Activated CD8-positive, alpha-beta T cell treated with anti-CD3 and anti-CD28 coated beads for 36 hours (primary cell): ENCODE data around the gene TMC8. TPM values are rescaled to one million over a fixed set of nuclear protein-coding genes. Genes with fewer than 3 reads are reported as not detected.
"Not testable (repeated sequence)": the region's sequence is repeated elsewhere in the genome, so short reads cannot be mapped to it uniquely, and the experiment has no call there.

Experiments used
- ATAC-seq: fragments of 200-7000 bp; cut with Tn5 transposase; one replicate; pipeline ENCODE4 v1.10.0; 2021; ENCODE audit warnings: mild to moderate bottlenecking, moderate library complexity
- CTCF ChIA-PET: fragments of 350-600 bp; sonication (Branson Sonifier 250); formaldehyde crosslinking; loops from one replicate; lab custom pipeline; 2021; ENCODE audit warnings: antibody characterized with exemption; lab: Charles Lee
- POLR2A ChIA-PET: fragments of 350-600 bp; sonication (Branson Sonifier 250); formaldehyde crosslinking; loops from one replicate; lab custom pipeline; 2021; ENCODE audit warnings: antibody characterized with exemption; lab: Charles Lee
- DNase-seq: peaks from one replicate; pipeline ENCODE4 v3.0.0-alpha.2; 2020
- H3K27ac Mint-ChIP-seq: one replicate; pipeline ENCODE4 v1.8.0; 2021; ENCODE audit warnings: mild to moderate bottlenecking, mixed read lengths
- H3K27me3 Mint-ChIP-seq: one replicate; pipeline ENCODE4 v1.8.0; 2021; ENCODE audit warnings: mixed read lengths
- H3K36me3 Mint-ChIP-seq: one replicate; pipeline ENCODE4 v1.8.0; 2021; ENCODE audit warnings: low read depth, mixed read lengths
- H3K4me1 Mint-ChIP-seq: one replicate; pipeline ENCODE4 v1.8.0; 2021; ENCODE audit warnings: low read depth, mixed read lengths
- H3K4me3 Mint-ChIP-seq: one replicate; pipeline ENCODE4 v1.8.0; 2021; ENCODE audit warnings: mild to moderate bottlenecking, moderate library complexity, mixed read lengths
- H3K9me3 Mint-ChIP-seq: one replicate; pipeline ENCODE4 v1.8.0; 2021; ENCODE audit warnings: mixed read lengths
- intact Hi-C: fragments of 100-400 bp; cut with micrococcal nuclease; formaldehyde crosslinking; loops from one replicate; pipeline ENCODE4 v1.10.0; 2022
- total RNA-seq, 2 experiments: library from RNA; stranded (reverse); gene quantifications; one replicate each; pipeline ENCODE4 v1.2.3, GENCODE V29; 2021
- TF ChIP-seq, protein P1 (sequence below): fragments of 200-600 bp; IDR thresholded peaks from one replicate; pipeline ENCODE4 v1.8.0; 2022; ENCODE audit warnings: antibody characterized with exemption, mild to moderate bottlenecking

TMC8 gene
- total RNA-seq, 2 experiments from 2014 or later = 182 to 197 TPM

GRCh38 chr17:78168903-78169793 is 38.6 kb downstream of the TMC8 start:
- TF ChIP-seq, protein P1, sequence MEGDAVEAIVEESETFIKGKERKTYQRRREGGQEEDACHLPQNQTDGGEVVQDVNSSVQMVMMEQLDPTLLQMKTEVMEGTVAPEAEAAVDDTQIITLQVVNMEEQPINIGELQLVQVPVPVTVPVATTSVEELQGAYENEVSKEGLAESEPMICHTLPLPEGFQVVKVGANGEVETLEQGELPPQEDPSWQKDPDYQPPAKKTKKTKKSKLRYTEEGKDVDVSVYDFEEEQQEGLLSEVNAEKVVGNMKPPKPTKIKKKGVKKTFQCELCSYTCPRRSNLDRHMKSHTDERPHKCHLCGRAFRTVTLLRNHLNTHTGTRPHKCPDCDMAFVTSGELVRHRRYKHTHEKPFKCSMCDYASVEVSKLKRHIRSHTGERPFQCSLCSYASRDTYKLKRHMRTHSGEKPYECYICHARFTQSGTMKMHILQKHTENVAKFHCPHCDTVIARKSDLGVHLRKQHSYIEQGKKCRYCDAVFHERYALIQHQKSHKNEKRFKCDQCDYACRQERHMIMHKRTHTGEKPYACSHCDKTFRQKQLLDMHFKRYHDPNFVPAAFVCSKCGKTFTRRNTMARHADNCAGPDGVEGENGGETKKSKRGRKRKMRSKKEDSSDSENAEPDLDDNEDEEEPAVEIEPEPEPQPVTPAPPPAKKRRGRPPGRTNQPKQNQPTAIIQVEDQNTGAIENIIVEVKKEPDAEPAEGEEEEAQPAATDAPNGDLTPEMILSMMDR = no peak
- intact Hi-C loops = loop anchor here (5.0 kb wide), 1 partner anchor 57 kb away; no protein-coding TSS in a partner anchor
- ATAC-seq (peak; percentile 45), DNase-seq (peak; percentile 71)
- peaks cover 30% of the 10 kb centered on the region for H3K36me3 Mint-ChIP-seq
- H3K4me1 Mint-ChIP-seq = peaks cover 45% of the 10 kb centered on the region
- peak overlapping the region; percentile 64 for H3K27ac Mint-ChIP-seq
- CTCF ChIA-PET = interaction anchor here (0.7 to 1.1 kb wide), 3 partner anchors 15 to 57 kb away, joined by 3 to 7 read pairs (median 3); no protein-coding TSS in a partner anchor
- peak overlapping the region; percentile 76 for H3K4me3 Mint-ChIP-seq
- no peaks in the 10 kb centered on the region for H3K27me3 Mint-ChIP-seq
- no peaks in the 10 kb centered on the region for H3K9me3 Mint-ChIP-seq
- POLR2A ChIA-PET = interaction anchor here (0.5 to 10.2 kb wide), 16 partner anchors 9 to 322 kb away, joined by 3 to 100 read pairs (median 4); partner anchors contain the start of genes AFMID, TK1 and TMC8

DNA sequence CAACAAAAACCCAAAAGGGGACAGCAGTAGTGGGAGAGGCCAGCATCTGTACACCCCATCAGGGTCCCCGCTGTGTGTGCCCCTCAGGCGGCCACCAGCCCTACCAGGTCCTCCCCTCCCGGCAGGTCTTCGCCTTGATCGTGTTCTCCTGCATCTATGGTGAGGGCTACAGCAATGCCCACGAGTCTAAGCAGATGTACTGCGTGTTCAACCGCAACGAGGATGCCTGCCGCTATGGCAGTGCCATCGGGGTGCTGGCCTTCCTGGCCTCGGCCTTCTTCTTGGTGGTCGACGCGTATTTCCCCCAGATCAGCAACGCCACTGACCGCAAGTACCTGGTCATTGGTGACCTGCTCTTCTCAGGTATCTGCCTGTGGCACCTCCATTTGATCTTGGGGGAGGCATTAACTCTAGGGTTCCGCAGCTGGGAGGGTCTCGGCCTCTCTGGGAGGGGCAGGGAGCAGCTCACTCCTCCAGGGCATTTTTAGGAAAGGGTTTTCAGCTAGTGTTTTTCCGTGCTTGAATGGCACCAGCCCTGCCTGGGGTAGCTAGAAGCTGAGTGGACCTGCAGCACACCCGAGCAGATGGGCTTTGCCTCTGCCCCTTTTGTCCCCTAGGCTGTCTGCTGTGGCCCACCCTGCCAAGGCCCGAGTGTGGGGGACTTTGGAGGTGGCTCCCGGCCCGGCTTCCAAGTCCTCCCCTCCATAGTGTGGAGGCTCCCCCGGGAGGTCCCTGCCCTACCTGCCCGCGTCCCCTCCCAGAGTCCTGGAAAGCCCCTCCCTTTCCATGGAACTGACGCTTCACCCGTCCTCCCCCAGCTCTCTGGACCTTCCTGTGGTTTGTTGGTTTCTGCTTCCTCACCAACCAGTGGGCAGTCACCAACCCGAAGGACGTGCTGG is 40.4 kb downstream of the TMC8 start:
- POLR2A ChIA-PET = interaction anchor here (0.9 to 10.2 kb wide), 11 partner anchors 9 to 58 kb away, joined by 3 to 100 read pairs (median 5); partner anchors contain the start of genes AFMID, C17orf99, TK1 and TMC8

DNA sequence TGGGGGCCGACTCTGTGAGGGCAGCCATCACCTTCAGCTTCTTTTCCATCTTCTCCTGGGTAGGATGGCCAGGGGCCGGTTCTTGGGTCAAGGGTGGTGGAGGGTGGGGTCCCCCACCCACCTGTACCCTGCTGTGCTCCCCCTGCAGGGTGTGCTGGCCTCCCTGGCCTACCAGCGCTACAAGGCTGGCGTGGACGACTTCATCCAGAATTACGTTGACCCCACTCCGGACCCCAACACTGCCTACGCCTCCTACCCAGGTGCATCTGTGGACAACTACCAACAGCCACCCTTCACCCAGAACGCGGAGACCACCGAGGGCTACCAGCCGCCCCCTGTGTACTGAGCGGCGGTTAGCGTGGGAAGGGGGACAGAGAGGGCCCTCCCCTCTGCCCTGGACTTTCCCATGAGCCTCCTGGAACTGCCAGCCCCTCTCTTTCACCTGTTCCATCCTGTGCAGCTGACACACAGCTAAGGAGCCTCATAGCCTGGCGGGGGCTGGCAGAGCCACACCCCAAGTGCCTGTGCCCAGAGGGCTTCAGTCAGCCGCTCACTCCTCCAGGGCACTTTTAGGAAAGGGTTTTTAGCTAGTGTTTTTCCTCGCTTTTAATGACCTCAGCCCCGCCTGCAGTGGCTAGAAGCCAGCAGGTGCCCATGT is 41.1 kb downstream of the TMC8 start:
- H3K27ac Mint-ChIP-seq = peak overlapping the region; percentile 52
- CTCF ChIA-PET = interaction anchor here (1.2 kb wide), 1 partner anchor 88 kb away, joined by 3 read pairs; no protein-coding TSS in a partner anchor
- not testable (repeated sequence) for H3K9me3 Mint-ChIP-seq

More for the DNA sequence above, 40.4 kb downstream of the TMC8 start:
- CTCF ChIA-PET = interaction anchor here (0.9 to 1.2 kb wide), 2 partner anchors 86 to 87 kb away, joined by 3 read pairs; no protein-coding TSS in a partner anchor
- H3K27ac Mint-ChIP-seq = peak overlapping the region; percentile 64
- H3K4me3 Mint-ChIP-seq = peak overlapping the region; percentile 76
- DNase-seq (no peak), ATAC-seq (no peak)
- no peaks in the 10 kb centered on the region for H3K27me3 Mint-ChIP-seq
- peaks cover 43% of the 10 kb centered on the region for H3K36me3 Mint-ChIP-seq
- intact Hi-C loops = no loop called here
- TF ChIP-seq, protein P1 = no peak
- no peaks in the 10 kb centered on the region for H3K9me3 Mint-ChIP-seq
- H3K4me1 Mint-ChIP-seq = peaks cover 46% of the 10 kb centered on the region

GRCh38 chr17:78172249-78173051 is 41.9 kb downstream of the TMC8 start:
- Mint-ChIP-seq H3K27ac (peak overlapping the region; percentile 81), H3K36me3 (peaks cover 50% of the 10 kb centered on the region), H3K4me3 (no peak overlapping the region), H3K9me3 (no peaks in the 10 kb centered on the region), H3K4me1 (peaks cover 57% of the 10 kb centered on the region), H3K27me3 (no peaks in the 10 kb centered on the region)
- intact Hi-C loops = no loop called here
- DNase-seq = no peak
- TF ChIP-seq, protein P1 = no peak
- POLR2A ChIA-PET = interaction anchor here (0.6 to 10.2 kb wide), 13 partner anchors 9 to 49 kb away, joined by 3 to 100 read pairs (median 4); partner anchors contain the start of genes AFMID, TK1 and TMC8
- CTCF ChIA-PET = no interaction called here
- no peak for ATAC-seq

More for the DNA sequence above, 41.1 kb downstream of the TMC8 start:
- peaks cover 52% of the 10 kb centered on the region for H3K4me1 Mint-ChIP-seq
- H3K4me3 Mint-ChIP-seq, H3K27me3 Mint-ChIP-seq, ATAC-seq, DNase-seq, intact Hi-C loops: not testable (repeated sequence)
- H3K36me3 Mint-ChIP-seq = peaks cover 46% of the 10 kb centered on the region
- POLR2A ChIA-PET = interaction anchor here (0.9 to 10.2 kb wide), 10 partner anchors 9 to 47 kb away, joined by 3 to 100 read pairs (median 4); partner anchors contain the start of genes AFMID, TK1 and TMC8
